Activated T-helper 1 cell treated with anti-CD3 and anti-CD28 coated beads, Interleukin-2, amount 50 U/mL, for 16 hours (primary cell): Measurements from ENCODE around the gene KRTAP15-1.

Source experiments
- DNase-seq, 2 donors: peaks; one replicate each; pipeline ENCODE4 v3.0.0-alpha.2; 2020; ENCODE audit warnings: low read depth in 1 of 2, low spot score in 1 of 2

KRTAP15-1 gene, protein sequence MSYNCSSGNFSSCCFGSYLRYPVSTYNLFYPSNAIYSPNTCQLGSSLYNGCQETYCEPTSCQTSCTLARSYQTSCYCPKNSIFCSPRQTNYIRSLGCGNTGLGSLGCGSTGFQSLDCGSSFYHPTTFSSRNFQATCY

DNA sequence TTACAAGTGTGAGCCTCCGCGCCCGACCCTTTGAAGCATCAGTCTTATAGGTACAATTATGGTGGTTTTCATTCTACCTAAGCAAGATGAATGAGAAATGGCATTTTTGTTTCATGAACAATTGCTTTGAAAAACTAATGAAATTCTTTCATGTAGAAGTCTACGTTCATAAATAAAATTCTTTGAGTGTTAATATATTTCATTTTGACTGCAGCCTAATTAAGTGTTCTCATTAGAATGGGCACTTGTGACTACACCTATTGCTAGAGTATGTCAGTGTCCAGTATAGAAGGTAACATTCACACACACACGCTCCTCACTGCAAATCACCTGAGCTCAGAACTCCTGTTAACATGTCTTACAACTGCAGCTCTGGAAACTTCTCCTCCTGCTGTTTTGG lies at the start of gene KRTAP15-1:
TSS of gene KRTAP15-1 (plus strand) at position 301 of the 400 bp plus-strand sequence. CDS start at position 354, 53 bp downstream.
- no peak for DNase-seq

DNA sequence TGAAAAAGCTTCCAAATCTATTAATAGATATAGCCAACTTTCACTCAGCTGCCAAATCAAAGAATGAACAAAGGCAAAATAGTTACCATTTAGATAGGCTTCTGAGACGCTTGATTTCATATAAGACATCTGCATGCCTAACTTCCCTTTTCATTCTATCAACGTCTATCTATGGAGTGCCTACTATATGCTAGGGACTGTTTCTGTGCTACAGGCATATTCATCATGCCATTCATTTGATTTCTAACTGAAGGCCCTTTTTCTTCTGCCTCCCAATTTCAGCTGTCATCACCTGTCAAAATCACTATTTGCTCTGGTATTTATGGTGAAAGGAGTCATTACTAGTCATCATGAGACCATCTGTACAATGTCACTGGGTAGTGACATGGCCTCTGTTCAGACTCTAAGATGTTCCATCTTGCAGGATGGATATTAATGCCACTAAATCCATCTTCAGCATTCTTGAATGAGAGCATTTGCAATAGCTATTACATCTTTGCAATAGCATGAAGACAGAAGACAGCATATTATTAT lies 48.5 kb upstream of the KRTAP15-1 start:
- no peak for DNase-seq

DNA sequence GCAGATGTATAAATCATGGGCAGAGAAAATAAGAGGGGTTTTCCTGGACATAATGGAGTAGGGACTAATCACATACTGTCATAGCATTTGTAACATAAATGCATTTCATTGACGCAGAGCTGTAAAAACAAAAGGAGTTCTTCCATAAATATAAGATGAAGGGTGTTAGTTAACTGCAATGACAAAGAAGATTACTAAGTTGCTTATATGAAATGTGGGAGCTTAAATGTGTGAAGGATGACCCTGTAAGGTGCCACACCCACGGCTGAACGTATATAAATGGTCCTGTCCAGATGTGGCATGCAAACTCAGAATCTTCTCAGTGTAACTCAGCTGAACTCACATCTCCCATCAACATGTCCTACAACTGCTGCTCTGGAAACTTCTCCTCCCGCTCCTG lies 44.3 kb upstream of the KRTAP15-1 start, which contains the start of gene KRTAP13-1:
TSS of gene KRTAP13-1 (plus strand) at position 301 of the 400 bp plus-strand sequence. CDS start at position 357, 56 bp downstream.
- no peak for DNase-seq

DNA sequence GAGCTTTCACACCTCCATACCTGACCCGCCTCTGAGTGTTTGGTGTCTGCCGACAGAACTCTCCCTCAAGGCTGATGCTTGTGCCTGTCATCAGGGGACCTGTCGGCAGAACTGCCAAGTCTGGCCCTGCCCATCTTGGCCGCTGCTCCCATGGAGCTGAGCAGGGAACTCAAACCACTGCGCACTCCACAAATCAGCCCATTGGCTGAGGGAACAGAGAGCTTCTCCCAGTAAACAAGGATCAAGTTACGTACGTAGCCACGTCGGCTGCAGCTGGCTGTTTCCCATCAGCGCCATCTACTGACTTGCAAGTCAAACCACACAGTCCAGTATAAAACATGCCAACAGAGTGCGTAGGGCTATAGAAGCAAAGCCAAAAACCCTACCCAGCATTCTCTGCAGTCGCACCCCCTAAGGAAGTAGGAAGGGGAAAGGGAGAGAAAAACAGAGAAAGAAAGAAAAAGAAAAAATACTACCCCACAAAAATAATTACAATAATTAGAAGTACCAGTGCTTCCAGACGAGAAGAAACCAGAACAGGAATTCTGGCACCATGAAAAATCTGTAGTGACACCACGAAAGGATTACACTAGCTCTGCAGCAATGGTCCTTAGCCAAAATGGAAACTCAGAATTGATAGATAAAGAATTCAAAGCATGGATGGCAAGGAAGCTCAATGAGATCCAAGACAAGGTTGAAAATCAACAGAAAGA lies 31.1 kb upstream of the KRTAP15-1 start:
- no peak for DNase-seq

DNA sequence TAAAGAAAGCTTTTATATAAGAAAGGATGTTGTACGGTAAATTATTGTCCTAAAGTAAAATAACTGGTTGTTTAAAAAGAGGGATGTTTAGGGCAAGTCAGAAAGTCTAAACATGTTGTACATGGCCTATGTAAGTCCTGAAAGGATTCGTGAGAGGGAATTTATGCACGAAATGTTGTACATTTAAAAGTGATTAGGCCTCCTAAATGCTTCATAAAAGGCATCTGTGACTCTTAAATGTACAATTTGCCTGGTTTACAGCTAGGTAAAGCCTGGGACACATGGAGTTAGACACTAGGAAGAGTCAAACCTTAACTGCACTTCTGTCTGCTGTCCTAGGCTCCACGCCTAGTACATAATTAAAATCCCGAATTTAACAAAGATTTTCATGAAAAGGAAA lies 24.1 kb upstream of the KRTAP15-1 start:
- DNase-seq, result no peak

DNA sequence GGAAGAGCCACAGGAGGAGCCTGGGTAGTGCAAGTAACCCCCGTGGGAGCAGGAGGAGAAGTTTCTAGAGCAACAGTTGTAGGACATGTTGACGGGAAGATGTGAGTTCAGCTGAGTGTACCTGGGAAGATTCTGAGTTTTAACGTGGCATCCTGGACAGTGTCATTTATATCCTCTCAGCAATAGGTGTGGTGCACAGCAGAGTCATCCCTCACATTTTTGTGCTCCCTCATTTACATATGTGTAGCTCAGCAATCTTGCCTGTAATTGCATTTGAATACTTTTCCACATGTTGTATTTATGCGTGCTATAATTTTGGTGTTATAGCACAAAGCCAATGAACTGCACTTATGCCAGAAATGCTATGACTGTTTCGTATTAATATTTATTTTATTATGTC lies 14.2 kb upstream of the KRTAP15-1 start, which contains the start of gene KRTAP13-3:
TSS of gene KRTAP13-3 (minus strand) at position 101 of the 400 bp plus-strand sequence. CDS start at position 87, 14 bp downstream.
- no peak for DNase-seq

DNA sequence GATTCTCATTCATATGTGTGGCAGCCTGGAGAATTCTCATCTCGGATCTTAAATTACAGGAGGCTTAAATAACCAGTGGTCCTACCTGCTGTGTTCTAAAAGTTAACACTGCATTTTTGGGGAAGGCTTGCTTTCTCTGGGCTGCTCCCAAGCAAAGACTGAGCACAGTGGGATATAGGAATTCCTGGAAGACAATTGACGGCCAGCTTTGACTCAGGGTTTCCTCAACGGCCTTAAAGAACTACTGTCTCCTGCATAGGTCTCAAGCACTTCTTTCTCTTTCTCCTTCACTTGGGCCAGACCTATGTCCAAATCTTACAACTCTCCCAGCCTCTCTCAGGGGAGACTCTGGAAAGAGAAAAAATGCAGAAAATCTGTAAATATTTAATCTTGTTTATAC lies 13.3 kb upstream of the KRTAP15-1 start:
- DNase-seq, result no peak

DNA sequence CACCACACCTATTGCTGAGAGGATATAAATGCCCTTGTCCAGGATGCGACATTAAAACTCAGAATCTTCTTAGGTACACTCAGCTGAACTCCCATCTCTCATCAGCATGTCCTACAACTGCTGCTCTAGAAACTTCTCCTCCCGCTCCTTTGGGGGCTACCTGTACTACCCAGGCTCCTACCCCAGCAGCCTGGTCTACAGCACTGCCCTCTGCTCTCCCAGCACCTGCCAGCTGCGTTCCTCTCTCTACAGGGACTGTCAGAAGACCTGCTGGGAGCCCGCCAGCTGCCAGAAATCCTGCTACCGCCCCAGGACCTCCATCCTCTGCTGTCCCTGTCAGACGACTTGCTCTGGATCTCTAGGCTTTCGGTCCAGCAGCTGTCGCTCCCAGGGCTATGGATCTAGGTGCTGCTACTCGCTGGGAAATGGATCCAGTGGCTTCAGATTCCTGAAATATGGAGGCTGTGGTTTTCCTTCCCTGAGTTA lies 9.9 kb upstream of the KRTAP15-1 start, which contains the start of gene KRTAP13-4:
TSS of gene KRTAP13-4 (plus strand) at position 51 of the 486 bp plus-strand sequence. CDS start at position 107, 56 bp downstream.
- no peak for DNase-seq

DNA sequence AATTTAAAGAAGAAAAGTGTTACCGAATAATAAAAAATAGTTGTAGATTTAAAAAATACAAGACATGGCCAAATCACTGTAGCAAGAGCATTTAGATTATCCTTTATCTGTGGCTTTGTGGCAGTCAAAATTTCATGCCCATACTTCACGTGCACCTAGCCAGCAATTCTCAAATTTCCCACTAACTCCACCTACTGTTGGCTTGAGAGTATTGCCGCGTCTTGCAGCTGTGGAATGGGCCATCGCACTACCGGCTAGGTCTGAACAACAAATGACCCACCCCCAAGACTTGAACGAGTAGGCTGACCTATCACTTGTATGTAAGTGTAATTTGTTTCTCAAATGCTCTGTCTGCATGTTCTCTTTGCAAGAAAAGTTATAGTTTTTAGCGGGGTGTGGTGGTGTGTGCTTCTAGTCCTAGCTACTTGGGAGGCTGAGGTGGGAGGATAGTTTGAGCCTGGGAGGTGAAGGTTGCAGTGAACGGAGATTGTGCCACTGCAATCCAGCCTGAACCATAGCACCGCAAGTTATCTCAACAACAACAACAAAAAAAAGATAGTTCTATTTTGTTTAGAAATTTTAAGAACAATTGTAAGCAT lies 5.9 kb upstream of the KRTAP15-1 start:
- DNase-seq, result no peak

DNA sequence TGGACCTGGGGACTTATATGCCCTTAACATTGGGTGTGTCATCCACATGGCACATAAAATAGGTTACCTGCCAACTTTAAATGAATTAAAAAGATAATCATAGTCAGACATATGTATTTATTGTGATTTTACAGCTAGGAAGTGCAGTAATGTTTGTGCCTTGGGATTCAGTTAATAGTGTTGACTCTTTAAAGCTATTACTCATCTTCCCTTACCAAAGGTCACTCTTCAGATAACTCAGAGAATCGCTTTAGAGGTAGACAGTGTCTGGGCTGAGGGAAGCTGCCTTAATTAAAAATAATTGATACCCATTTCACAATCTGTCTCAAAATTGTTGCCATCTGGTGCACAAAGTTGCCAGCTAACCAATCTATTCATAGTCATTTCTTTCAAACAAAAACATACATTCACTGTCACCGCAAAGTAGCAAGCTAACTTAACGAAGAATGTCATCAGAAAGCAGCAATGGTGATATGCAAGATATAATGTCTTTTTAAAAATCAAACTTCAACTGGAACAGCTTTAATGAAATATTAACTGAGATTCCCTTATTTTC lies 3.0 kb upstream of the KRTAP15-1 start:
- DNase-seq, result no peak

DNA sequence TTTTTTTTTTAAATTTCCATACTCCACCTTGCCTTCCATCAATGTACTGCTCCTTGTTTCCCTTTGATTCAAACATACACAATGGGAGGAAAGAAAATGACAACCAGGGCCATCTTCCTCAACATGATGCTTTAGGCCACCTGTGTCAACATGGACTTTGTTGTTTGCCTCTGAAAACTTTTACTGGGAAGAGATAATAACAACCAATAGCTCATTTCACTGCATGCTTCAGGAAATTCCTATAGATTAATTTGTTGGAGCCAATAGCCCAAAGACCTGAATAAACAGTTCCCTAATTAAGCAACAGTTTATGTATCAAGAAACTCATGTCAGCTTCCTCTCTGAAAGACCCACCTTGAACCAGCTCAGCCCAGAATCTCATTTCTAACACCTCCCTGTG lies 3.2 kb downstream of the KRTAP15-1 start:
- no peak for DNase-seq

DNA sequence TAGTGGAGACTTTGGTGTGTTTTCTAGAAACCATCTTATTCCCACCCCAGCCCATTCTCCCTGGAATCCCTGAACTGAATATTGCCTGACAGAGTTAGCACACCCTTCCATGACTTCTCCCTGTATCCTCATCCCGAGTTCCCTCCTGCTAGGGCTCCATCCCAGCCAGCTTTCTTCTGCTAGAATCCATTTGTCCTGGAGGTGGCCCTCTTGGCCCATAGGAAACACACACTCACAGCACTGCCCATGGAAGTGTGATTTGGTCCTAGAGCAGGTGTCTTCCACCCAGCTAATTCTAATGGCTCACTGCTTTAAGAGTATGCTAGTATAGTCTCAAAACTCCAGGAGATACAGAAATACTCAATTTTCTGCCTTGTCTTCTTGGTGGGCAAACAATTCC lies 4.1 kb downstream of the KRTAP15-1 start:
- DNase-seq, result no peak

DNA sequence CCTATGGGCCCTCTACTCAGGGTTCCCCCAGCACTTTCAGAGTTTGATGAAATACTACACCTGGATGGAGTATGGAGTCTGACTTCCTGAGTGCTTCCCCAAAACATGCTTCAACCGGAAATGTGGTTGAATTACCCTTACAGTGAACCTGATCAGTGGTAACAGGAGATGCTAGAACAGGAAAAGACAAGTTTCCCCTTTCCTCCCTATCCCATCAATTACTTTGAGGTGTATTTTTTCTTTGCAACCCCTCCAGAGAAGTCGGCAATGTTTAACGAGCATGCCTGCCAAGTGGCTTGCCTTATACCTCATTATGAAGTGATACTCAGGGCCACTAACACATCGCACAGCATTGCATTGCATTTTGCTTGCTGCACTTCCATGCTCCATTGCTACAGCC lies 7.0 kb downstream of the KRTAP15-1 start:
- no peak for DNase-seq

DNA sequence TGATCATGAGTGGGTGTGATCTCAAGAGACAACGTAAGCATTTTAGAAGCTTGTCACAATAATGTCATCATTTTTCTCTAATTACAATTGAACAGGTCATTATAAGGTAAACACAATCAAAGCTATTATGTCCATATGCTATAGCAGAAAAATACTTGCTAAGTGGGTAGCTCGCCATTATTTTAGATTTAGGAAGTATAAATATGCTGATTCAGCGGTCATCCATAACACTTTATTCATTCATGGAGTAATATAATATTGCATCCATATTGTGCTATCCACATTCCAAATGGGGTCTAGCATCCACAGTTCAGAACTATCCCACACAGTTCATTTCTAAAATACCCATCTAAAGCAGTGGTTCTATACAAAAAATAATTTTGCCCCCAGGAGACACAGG lies 8.4 kb downstream of the KRTAP15-1 start:
- no peak for DNase-seq

DNA sequence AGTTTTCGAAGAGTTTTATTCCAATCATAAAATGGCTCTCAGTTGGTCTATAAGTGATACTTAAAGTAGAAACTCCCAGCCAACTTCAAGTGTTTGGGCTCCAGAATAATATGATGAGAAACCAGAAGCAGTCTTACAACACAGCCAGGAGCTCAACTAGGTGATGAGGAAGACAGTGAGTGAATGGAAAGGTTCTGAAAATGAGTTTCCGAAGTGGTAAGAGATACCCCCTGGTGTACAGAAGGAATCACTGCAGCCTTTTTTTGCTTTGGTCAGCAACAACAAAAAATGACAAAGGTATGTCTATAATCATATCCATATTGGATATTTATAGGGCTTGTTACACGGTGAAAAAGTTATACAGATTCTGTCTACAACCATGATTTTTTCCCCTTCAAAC lies 23.6 kb downstream of the KRTAP15-1 start:
- DNase-seq, result no peak

DNA sequence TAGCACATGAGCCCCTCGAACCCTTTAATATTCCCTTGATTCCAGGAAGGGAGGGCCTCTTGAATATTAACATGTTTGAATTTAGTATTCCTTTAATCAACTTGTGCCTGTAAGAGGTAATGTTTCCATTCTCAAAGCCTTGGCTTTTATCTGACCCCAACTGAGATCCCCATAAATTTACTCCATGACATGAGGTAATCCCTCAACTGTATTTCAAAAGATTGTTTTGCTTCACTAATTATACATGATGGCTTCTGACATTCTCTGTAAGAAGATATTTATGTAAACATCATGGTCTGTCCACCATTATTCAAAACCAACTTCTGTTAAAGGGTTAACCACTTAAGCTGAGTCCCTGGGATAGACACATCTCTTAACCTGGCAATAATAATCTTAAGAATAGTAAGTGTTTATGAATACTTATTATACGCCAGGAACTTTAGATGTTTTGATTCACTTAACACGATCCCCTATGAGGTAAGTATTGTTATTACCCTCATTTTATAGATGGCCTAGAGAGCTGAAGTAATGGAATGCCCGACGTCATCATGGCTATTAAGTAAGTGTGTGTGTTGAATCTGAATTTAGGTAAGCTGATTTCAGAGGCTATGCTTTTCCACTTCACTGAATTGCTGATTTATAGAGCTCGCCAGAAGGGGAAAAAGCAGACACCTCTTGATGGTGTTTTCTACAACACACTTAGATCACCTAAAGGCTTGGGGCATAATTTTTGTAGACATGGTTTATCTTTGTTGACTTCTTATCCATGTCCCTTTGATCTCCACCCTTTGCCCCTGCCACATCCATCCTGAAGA lies 29.0 kb downstream of the KRTAP15-1 start:
- no peak for DNase-seq

DNA sequence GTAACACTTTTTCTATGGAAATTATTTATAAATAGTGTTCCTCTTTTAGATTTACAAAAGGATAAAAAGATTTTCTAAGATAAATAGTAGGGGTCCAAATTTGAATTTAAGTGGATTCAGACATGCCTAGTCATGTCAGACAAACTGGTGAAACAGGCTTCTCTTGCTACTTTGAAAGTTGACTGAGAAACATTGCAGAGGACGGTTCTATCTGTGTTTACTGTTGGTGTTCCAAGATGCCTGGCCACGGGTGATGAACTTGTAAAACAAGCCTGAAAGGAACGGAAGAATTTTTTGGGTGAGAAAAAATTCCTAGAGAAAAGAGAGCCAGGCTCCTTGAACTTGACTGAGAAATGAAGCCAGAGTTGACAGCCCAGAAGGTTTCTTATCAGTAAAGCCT lies 37.9 kb downstream of the KRTAP15-1 start:
- no peak for DNase-seq

DNA sequence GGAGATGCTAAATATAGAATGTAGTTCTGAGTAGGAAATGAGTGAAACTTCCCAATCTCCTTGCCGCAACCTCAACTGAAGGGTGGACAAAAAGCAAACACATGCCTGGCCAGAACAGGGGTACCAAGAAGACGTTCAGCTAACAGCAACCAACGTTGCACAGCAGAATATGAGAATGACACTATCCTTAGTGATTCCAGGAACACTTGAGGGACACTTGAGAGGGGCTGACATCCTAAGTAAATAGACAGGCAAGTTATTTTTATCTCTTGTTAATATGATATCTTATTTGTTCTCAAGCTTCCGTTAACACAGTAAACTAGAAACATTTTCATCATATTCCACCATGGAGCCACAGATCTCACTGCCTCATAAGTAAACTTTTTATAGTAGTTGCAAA lies 39.2 kb downstream of the KRTAP15-1 start:
- no peak for DNase-seq

DNA sequence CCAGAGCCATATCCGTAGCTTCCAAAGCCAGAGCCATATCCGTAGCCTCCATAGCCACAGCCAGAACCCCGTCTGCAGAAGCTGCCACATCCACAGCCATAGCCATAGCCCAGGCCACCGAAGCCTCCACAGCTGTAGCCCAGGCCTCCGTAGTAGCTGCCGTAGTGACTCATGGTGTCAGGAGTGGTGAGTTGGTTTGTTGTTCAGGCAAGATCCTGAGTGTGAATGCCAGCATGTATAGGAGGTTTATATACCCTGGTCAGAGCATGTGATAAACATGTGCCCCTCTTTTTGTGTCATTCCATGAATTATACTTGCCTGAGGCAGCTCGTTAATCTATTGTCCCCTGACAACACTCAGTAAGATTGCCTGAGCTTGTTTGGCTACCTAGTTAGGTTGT lies 40.1 kb downstream of the KRTAP15-1 start, which contains the start of gene KRTAP19-1:
TSS of gene KRTAP19-1 (minus strand) at position 223 of the 400 bp plus-strand sequence. CDS start at position 173, 50 bp downstream.
- DNase-seq, result no peak

DNA sequence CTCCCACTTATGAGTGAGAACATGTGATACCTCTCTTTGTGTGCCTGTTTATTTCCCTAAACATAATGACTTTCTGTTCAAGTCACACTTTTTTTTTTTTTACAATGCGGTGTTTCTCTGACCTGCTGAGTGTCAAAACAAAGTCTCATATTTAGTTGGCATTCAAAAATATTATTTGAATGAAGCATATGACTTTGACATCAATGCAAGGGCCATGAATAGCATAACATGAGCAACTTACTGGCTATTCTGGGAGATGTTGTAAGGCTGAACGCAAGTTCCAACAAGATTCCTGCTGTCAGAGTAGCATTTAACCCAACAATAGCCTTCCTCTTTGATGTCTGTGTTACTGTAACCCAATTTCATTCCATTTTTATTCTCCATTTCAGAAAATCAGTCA lies 42.1 kb downstream of the KRTAP15-1 start:
- no peak for DNase-seq

DNA sequence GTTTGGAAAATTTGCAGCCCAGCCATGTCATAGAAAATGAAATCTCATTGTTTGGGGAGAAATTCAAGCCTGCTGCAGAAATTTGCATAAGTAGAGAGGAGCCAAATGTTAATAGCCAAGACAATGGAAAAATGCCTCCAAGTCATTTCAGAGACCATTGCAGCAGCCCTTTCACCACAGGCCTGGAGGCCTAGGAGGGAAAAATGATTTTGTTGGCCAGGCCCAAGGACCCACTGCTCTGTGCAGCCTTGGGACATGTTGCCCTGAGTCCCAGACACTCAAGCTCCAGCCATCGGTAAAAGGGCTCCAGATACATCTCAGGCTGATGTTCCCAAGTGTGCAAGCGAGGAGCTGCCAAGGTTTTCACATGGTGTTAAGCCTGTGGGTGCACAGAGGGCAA lies 46.1 kb downstream of the KRTAP15-1 start:
- no peak for DNase-seq
